GM18511 (cell line): ENCODE data around the gene SLC22A31.
"Not testable (repeated sequence)": the region's sequence is repeated elsewhere in the genome, so short reads cannot be mapped to it uniquely, and the experiment has no call there.

ENCODE experiments used
- ATAC-seq: cut with Tn5 transposase; IDR thresholded peaks from one replicate; pipeline ENCODE4 v1.9.1; 2021; ENCODE audit warnings: mild to moderate bottlenecking, moderate library complexity; ENCODE audit not compliant: unreplicated experiment

Gene SLC22A31

GRCh38 chr16:89167425-89167941 is 32.9 kb downstream of the SLC22A31 start:
- no peak for ATAC-seq

GRCh38 chr16:89166696-89167424 is 33.5 kb downstream of the SLC22A31 start:
- no peak for ATAC-seq

GRCh38 chr16:89165681-89165979 is 34.7 kb downstream of the SLC22A31 start:
- not testable (repeated sequence) for ATAC-seq

- ATAC-seq: no peak
These were observed 35.3 kb downstream of the SLC22A31 start for GRCh38 chr16:89164847-89165680.

GRCh38 chr16:89164436-89164835 is 35.9 kb downstream of the SLC22A31 start:
- no peak for ATAC-seq

GRCh38 chr16:89163297-89163696 is 37.0 kb downstream of the SLC22A31 start:
- ATAC-seq: no peak

GRCh38 chr16:89161763-89162713 is 38.3 kb downstream of the SLC22A31 start:
- ATAC-seq: no peak

- no peak for ATAC-seq
These were observed 39.2 kb downstream of the SLC22A31 start for GRCh38 chr16:89160977-89161701.

GRCh38 chr16:89159850-89160354 is 40.4 kb downstream of the SLC22A31 start:
- no peak for ATAC-seq

- ATAC-seq: no peak
These were observed 41.1 kb downstream of the SLC22A31 start for GRCh38 chr16:89159066-89159849.

GRCh38 chr16:89157778-89158177 is 42.6 kb downstream of the SLC22A31 start:
- no peak for ATAC-seq

GRCh38 chr16:89156740-89157645 is 43.3 kb downstream of the SLC22A31 start:
- no peak for ATAC-seq

GRCh38 chr16:89155851-89156739 is 44.2 kb downstream of the SLC22A31 start:
- no peak for ATAC-seq

- ATAC-seq: no peak
These were observed 45.1 kb downstream of the SLC22A31 start for GRCh38 chr16:89155184-89155679.

GRCh38 chr16:89154390-89155183 is 45.8 kb downstream of the SLC22A31 start:
- ATAC-seq: no peak

GRCh38 chr16:89153848-89154271 is 46.5 kb downstream of the SLC22A31 start:
- no peak for ATAC-seq
